GM18909 (cell line): Measurements from ENCODE around the gene ANXA5.

ENCODE experiments used
- ATAC-seq: cut with Tn5 transposase; IDR thresholded peaks from one replicate; pipeline ENCODE4 v1.9.1; 2021; ENCODE audit warnings: mild to moderate bottlenecking; ENCODE audit not compliant: unreplicated experiment, poor library complexity

Gene ANXA5

GRCh38 chr4:121651597-121651996, 45.2 kb downstream of the ANXA5 start:
- ATAC-seq = no peak

- no peak for ATAC-seq
Measured at GRCh38 chr4:121650741-121651140, 46.0 kb downstream of the ANXA5 start.

- ATAC-seq = no peak
Measured at GRCh38 chr4:121648516-121648915, 48.3 kb downstream of the ANXA5 start.

- no peak for ATAC-seq
Measured at GRCh38 chr4:121642876-121643585, 53.7 kb downstream of the ANXA5 start.

GRCh38 chr4:121642292-121642691, 54.5 kb downstream of the ANXA5 start:
- ATAC-seq = no peak

- no peak for ATAC-seq
Measured at GRCh38 chr4:121633653-121634052, 63.1 kb downstream of the ANXA5 start.

- ATAC-seq = no peak
Measured at GRCh38 chr4:121632636-121633035, 64.1 kb downstream of the ANXA5 start.
